NCI-H2081 (cell line): ENCODE measurements around the gene DMC1.

Source experiments
- DNase-seq, 2 experiments: peaks; one replicate each; lab custom pipeline; 2025; lab: John Stamatoyannopoulos, UW

Gene DMC1

GRCh38 chr22:38567531-38568285 is 2.3 kb downstream of the DMC1 start:
- DNase-seq, result no peak

DNA sequence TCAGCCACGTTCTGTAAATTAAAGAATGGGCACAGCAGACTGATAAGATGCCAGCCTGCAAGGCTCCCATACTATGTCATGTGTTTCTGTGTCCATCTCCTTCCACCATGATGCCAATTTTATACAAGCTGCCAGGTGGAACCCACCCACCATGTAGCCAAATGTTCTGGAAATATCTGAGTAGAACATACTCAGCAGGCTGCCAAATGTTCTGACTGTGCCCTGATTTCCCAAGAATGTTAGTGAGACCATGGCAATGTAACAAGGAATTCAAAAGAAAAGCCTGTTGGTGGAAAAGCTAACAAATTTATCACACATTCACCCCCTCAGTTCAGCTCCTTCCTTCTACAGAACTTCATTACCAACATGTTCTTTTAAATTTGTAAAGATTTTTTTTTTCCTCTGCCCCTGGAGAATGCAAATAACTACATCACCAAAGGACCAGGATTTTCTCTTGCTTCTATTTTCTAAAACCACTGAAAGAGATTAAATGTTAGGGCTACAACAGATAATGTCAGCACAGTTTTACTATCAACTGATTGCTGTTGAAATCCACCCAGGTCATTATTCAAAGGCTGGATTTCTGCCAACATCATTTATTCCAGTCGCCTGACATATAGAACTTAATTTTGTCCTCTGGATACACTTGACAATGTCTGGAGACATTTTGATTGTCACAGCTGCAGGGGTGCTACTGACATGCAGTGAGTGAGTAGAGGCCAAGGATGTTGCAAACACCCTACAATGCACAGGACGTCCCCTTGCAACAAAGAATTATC is 3.1 kb downstream of the DMC1 start:
- no peak for DNase-seq

DNA sequence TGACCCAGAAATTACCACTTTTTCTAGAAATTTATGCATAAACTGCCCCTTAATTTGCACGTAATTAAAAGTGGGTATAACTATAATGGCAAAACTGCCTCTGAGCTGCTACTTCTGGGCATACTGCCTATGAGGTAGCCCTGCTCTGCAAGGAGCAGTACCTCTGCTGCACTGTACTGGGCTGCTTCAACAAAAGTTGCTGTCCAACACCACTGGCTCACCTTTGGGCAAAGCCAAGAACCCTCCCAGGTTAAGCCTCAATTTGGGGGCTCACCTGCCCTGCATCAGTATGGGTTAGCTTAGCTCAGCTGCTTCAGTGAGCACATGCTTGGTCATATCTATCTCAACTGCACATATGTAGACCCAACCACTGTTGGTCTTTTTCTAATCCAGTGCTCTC is 4.5 kb downstream of the DMC1 start:
- DNase-seq, result no peak

DNA sequence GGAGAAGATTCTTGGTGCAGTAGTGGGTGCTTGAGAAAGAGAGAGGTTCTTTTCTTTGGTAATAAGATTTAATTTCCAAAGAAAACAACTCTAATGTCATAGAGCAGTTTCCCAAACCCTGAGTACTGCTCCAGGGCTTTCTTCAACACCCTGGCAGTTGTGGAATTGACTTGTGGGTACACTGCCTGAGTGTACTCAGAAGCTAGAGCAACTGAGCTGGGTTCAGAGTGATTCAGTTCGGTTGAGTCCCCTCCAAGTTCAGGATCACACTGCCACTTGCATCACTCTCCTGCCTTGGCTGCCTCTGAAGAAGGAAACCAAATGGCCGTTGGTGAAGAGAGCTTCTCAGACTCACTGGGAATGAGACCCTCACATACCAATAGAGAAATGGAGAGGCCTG is 5.3 kb downstream of the DMC1 start:
- no peak for DNase-seq

GRCh38 chr22:38554281-38554680 is 15.7 kb downstream of the DMC1 start:
- no peak for DNase-seq

DNA sequence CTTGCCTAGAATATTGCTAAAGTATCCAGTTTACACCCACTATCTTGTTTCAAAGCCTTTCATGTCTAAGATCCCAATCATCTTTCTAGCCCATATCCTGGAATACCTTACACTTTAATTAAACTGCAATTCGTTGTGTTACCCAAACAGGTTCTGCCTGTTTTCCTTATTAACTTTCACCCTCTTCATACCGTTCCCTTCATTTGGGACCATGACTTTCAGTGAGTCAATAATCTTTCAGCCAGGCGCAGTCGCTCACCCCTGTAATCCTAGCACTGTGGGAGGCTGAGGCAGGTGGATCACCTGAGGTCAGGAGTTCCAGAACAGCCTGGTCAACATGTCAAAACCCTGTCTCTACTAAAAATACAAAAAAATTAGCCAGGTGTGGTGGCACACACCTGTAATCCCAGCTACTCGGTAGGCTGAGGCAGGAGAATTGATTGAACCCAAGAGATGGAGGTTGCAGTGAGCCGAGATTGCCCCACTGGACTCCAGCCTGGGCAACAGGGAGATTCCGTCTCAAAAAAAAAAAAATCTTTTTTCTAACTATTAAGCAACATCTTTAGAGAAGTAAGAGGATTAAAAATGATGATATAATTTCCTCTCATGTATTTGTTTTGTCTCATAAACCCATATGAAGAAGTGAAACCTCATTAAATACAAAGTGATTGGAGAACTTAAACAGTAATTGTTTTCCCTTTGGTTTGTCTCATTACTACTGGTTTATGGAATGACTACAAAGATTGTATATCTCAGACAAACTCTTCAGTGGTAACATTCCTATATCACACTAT is 20.7 kb downstream of the DMC1 start:
- no peak for DNase-seq

DNA sequence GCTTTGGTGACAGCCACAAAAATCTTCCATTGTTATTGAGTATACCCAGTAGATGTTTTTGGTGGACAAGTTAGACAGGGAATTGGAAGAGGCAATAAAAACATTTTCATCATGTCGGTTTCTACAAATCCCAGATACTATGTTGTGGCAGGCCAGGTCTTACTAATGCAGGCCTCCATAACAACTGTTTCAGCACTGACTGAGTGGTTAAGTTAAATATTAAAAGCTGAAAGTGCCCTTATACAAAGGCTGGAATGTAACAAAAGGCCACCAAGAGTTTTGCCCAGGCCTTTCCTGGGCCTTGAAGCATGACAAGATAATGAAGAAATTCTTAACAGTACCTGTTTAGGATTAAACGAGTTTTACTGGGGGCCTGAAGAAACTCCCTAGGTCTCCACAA is 29.3 kb downstream of the DMC1 start:
- no peak for DNase-seq

DNA sequence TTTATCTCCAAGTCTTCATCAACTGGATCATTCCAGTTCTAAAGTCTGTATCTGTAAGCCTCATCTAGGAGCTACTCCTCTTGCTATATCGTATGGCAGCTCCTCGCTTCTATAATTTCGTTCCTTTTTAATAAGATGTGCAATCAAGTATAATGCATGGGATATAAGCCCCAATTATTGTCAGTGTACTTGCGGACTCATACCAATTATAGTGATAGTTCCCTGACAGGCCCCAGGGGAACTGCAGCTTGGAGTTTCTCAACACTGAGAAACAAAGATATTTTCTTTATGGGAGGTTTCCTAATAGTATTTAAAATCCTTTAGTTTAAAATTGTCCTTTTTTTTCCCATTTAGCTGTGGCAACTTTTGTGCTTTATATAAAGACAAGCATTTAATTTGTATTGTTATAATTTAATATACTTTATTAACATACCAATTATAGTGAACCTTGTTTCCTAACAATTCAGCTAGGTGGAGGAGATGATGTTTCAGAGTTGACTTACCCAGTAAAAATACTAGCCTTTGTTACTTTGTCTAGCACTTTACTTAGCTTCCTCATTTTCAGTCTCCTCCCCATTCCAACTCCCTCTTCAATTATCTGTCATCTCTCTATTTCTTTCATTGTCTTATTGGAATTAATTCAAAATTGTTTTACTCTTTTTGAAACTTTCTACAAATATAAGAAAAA is 38.6 kb downstream of the DMC1 start:
- DNase-seq, result no peak

GRCh38 chr22:38524429-38524828 is 45.6 kb downstream of the DMC1 start:
- DNase-seq, result no peak

DNA sequence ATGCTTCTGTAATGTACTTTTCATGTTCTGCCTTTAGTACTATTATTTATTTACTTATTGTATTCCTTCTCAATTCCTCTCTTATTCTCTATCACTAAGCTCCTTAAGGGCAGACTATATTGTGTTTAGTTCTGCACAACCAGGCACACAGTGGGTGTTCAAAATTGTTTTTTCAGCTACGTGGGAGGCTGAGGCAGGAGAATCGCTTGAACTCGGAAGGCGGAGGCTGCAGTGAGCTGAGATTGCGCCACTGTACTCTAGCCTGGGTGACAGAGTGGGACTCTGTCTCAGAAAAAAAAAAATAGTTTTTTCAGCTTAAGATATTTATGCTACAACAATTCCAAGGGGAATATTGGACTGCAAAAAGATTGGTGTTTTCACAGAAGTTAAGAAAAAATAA is 46.5 kb downstream of the DMC1 start:
- no peak for DNase-seq

DNA sequence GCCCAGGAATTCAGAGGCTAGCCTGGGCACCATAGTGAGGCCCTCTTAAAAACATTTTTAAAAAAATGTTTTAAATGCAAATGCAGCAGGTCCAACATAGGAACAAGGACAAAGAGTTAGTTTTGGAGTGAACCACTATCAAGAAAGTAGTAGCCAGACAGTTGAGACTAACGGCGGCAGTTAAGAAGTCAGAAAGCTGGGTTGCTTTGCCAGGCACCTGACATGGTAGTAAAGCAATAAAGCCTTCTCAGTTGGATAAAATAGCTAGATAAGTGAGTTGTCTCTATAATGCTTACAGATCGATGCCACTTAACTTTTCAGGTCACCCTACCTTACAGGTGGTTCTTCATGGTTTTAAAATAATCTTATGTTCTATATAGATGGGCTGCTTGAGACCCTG is 47.0 kb downstream of the DMC1 start:
- no peak for DNase-seq

- DNase-seq, result no peak
These were observed 50.3 kb downstream of the DMC1 start for GRCh38 chr22:38519453-38520250.

GRCh38 chr22:38518620-38519019 is 51.4 kb downstream of the DMC1 start:
- DNase-seq, result no peak

- DNase-seq, result no peak
These were observed 56.9 kb downstream of the DMC1 start for GRCh38 chr22:38513063-38513462.

DNA sequence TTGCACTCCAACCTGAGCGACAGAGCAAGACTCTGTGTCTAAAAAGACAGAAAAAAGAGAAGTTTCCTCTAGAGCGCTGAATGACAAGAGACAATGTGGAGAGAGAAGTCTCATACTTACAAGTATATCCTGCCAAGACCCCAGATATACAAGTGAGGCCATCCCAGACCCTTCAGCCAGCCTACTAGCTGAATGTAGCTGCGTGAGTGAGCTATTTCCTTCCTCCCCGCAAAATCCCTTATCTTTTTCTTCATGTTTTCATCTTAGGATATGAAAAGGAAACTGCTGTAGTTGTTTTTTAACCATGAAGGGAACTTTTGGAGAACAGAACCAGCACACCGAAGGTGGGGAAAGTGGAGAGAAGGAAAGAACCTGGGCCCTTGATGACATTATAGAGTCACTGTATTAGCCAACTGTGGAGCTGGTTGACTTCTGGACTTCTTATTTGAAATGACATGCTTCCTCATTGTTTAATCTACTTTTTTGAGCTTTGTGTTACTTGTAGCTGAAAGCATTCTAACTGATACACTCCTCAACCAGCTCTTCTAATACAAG is 59.5 kb downstream of the DMC1 start:
- DNase-seq, result no peak

DNA sequence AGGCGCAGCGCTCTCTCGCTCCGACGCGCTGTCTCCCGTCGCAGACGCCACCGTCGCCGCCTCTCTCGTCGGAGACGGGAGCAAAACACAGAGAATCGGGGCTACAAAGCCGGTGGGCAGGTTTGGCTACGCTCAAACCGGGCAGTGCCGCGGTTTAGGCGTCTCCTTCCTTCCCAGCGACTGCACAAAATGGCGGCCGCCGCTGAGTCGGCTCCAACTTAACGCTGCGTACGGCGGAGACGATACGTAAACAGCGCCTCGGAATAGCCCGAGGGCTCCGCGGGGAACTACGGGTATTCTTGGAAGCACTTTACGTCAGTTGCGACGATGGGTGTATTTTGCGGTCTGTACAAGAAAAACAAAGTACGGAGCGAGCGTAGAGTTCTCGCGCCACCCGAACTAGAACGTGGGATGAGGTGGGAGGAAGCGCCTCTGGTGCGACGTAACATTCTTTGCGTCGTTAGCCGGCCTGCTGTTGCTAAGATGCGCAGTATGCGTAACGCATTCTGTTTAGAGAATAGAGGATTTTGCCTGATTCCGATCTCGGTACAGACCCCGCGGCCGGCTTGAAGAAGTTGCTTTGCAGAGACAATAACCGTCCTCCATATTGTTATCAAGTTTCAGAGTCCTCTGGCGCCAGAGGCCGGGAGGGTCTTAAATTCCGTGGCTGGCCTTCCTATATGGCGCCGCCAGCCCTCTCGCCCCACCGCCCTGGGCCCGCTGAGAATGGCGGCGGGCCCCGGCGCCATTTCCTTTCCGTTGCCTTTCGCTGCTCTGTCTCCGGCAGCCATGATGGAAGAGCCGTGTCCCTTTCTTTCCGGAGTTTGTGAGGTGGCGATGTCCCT is 63.6 kb downstream of the DMC1 start, which contains the start of gene DDX17:
Gene DDX17 (minus strand): TSS at position 194 of the 845 bp plus-strand sequence.
- peak; percentile 86 to 93 for DNase-seq

GRCh38 chr22:38505541-38506117 is 64.4 kb downstream of the DMC1 start:
- peak; percentile 23 to 53 for DNase-seq

DNA sequence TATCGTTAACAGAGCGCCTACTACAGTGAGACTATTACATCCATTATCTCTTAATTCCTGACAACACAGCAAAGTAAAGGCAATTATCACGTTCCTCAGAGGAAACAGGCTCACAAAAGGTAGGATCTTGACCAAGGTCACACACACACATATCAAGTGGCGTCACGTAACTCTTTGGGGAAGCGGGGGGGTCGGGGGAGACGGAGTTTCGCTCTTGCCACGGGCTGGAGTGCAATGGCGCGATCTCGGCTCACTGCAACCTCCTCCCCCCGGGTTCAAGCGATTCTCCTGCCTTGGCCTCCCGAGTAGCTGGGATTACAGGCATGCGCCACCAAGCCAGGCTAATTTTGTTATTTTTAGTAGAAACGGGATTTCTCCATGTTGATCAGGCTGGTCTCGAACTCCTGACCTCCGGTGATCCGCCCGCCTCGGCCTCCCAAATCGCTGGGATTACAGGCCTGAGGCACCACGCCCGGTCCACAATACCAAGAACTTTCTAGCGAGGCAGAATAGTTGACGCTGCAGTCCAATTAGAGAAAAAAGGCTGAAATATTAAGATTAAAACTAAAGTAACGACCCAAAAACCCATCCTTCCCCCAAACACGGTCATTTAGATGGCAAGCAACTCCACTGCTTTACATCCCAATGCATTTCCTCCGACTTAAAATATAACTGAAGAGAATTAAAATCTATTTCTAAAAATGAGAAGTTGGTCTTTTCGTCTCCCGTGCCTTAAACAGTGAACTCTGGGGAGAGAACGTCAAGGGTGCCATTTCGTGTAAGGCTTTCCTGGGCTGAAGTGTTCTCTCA is 65.0 kb downstream of the DMC1 start:
- peak; percentile 4 to 27 for DNase-seq

GRCh38 chr22:38503021-38503420 is 67.0 kb downstream of the DMC1 start:
- no peak for DNase-seq
